Hematopoietic multipotent progenitor cell treated with erythropoietin and hydrocortisone succinate and interleukin-3 and kit ligand, for 17 days (in vitro differentiated cells): Measurements from ENCODE around the gene MYMK.

Source experiments
- DNase-seq: peaks from one replicate; pipeline ENCODE4 v3.0.0-alpha.2; 2015; ENCODE audit warnings: low spot score

MYMK gene

GRCh38 chr9:133558191-133559126 is 33.7 kb upstream of the MYMK start:
- no peak for DNase-seq

- DNase-seq, result no peak
These were observed 32.8 kb upstream of the MYMK start for GRCh38 chr9:133557581-133557980.

- DNase-seq, result no peak
These were observed 31.6 kb upstream of the MYMK start for GRCh38 chr9:133556354-133556753.

- no peak for DNase-seq
These were observed 30.0 kb upstream of the MYMK start for GRCh38 chr9:133554729-133555128.

- no peak for DNase-seq
These were observed 29.4 kb upstream of the MYMK start for GRCh38 chr9:133553973-133554713.

GRCh38 chr9:133553123-133553522 is 28.4 kb upstream of the MYMK start:
- DNase-seq, result no peak

- no peak for DNase-seq
These were observed 27.5 kb upstream of the MYMK start for GRCh38 chr9:133552236-133552635.

- no peak for DNase-seq
These were observed 26.7 kb upstream of the MYMK start for GRCh38 chr9:133551446-133551845.

GRCh38 chr9:133547116-133547515 is 22.4 kb upstream of the MYMK start:
- no peak for DNase-seq

GRCh38 chr9:133546287-133546680 is 21.5 kb upstream of the MYMK start:
- no peak for DNase-seq

GRCh38 chr9:133545494-133546286 is 20.9 kb upstream of the MYMK start:
- DNase-seq, result no peak

GRCh38 chr9:133543772-133544467 is 19.2 kb upstream of the MYMK start:
- no peak for DNase-seq

GRCh38 chr9:133542002-133542401 is 17.2 kb upstream of the MYMK start:
- no peak for DNase-seq

- no peak for DNase-seq
These were observed 15.9 kb upstream of the MYMK start for GRCh38 chr9:133540698-133541025.

GRCh38 chr9:133539991-133540697 is 15.4 kb upstream of the MYMK start:
- no peak for DNase-seq

GRCh38 chr9:133538851-133539833 is 14.4 kb upstream of the MYMK start:
- DNase-seq, result no peak

GRCh38 chr9:133538176-133538575 is 13.4 kb upstream of the MYMK start:
- no peak for DNase-seq

- no peak for DNase-seq
These were observed 12.5 kb upstream of the MYMK start for GRCh38 chr9:133537257-133537656.

GRCh38 chr9:133536536-133536935 is 11.8 kb upstream of the MYMK start:
- DNase-seq, result no peak

- DNase-seq, result no peak
These were observed 11.3 kb upstream of the MYMK start for GRCh38 chr9:133536080-133536479.
